ENCODE data around the gene CYB561D1. TPM values are rescaled to one million over a fixed set of nuclear protein-coding genes. Genes with fewer than 3 reads are reported as not detected.

Gene CYB561D1
- total RNA-seq, 1 donor = 10.5 TPM

- no peak overlapping the region for H3K27ac ChIP-seq (ENCODE audit: low read depth, low read length)
- no peaks in the 10 kb centered on the region for H3K36me3 ChIP-seq (ENCODE audit: insufficient read depth, low read length)
- no peak for DNase-seq (ENCODE audit: insufficient read length, low spot score, missing footprints)
- H4K20me1 ChIP-seq (ENCODE audit: insufficient read depth, low read length) = no peaks in the 10 kb centered on the region
- H3K79me2 ChIP-seq (ENCODE audit: insufficient read depth, low read length) = no peaks in the 10 kb centered on the region
- H3K27me3 ChIP-seq (ENCODE audit: insufficient read depth, low read length) = peaks cover 6% of the 10 kb centered on the region
- H3K9me3 ChIP-seq (ENCODE audit: low read depth, low read length) = no peaks in the 10 kb centered on the region
- no peak overlapping the region for H2AFZ ChIP-seq (ENCODE audit: low read length)
- no peak overlapping the region for H3K4me3 ChIP-seq (ENCODE audit: insufficient read depth, low read length)
- TF ChIP-seq, protein P1, sequence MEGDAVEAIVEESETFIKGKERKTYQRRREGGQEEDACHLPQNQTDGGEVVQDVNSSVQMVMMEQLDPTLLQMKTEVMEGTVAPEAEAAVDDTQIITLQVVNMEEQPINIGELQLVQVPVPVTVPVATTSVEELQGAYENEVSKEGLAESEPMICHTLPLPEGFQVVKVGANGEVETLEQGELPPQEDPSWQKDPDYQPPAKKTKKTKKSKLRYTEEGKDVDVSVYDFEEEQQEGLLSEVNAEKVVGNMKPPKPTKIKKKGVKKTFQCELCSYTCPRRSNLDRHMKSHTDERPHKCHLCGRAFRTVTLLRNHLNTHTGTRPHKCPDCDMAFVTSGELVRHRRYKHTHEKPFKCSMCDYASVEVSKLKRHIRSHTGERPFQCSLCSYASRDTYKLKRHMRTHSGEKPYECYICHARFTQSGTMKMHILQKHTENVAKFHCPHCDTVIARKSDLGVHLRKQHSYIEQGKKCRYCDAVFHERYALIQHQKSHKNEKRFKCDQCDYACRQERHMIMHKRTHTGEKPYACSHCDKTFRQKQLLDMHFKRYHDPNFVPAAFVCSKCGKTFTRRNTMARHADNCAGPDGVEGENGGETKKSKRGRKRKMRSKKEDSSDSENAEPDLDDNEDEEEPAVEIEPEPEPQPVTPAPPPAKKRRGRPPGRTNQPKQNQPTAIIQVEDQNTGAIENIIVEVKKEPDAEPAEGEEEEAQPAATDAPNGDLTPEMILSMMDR (IDR thresholded peaks at IDR 0.05; ENCODE audit: extremely low read depth, low read depth, low read length) = no peak
- H3K4me1 ChIP-seq (ENCODE audit: insufficient read depth, low read length) = peaks cover 10% of the 10 kb centered on the region
- no peak overlapping the region for H3K4me2 ChIP-seq (ENCODE audit: insufficient read depth, low read length)
Measured at GRCh38 chr1:109530457-109531087, 36.7 kb downstream of the CYB561D1 start.

DNA sequence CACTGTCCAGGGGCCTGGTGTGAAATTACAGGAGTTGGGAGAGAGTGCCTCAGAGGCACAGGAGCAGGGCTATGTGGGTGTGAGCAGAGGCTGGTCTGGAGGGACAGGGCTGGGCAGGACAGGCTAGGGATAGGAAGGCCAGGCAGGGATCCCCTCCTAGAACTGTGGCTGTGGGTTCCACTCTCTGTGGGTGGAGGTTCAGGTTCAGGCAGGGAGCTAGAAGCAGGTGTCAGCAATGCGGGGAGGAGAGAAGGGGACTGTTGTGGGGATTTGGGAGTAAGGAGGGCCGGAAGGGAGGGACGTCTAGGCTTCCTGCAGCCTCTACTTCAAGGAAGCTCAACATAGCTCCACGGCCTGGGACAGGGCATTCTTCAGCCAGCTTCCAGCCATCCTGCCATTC is 37.5 kb downstream of the CYB561D1 start:
- no peak for DNase-seq (ENCODE audit: insufficient read length, low spot score, missing footprints)
- Histone ChIP-seq H3K4me1 (ENCODE audit: insufficient read depth, low read length) (peaks cover 10% of the 10 kb centered on the region), H3K27ac (ENCODE audit: low read depth, low read length) (no peak overlapping the region), H3K27me3 (ENCODE audit: insufficient read depth, low read length) (peaks cover 6% of the 10 kb centered on the region), H2AFZ (ENCODE audit: low read length) (no peak overlapping the region), H3K9me3 (ENCODE audit: low read depth, low read length) (no peaks in the 10 kb centered on the region), H3K4me3 (ENCODE audit: insufficient read depth, low read length) (no peak overlapping the region), H3K79me2 (ENCODE audit: insufficient read depth, low read length) (no peaks in the 10 kb centered on the region), H3K4me2 (ENCODE audit: insufficient read depth, low read length) (no peak overlapping the region), H3K36me3 (ENCODE audit: insufficient read depth, low read length) (no peaks in the 10 kb centered on the region), H4K20me1 (ENCODE audit: insufficient read depth, low read length) (no peaks in the 10 kb centered on the region)
- TF ChIP-seq, protein P1 (IDR thresholded peaks at IDR 0.05; ENCODE audit: extremely low read depth, low read depth, low read length) = no peak

- H4K20me1 ChIP-seq (ENCODE audit: insufficient read depth, low read length) = no peaks in the 10 kb centered on the region
- no peak overlapping the region for H3K27ac ChIP-seq (ENCODE audit: low read depth, low read length)
- no peaks in the 10 kb centered on the region for H3K9me3 ChIP-seq (ENCODE audit: low read depth, low read length)
- H3K4me3 ChIP-seq (ENCODE audit: insufficient read depth, low read length) = peak overlapping the region; percentile 60
- TF ChIP-seq, protein P1 (IDR thresholded peaks at IDR 0.05; ENCODE audit: extremely low read depth, low read depth, low read length) = no peak
- H3K79me2 ChIP-seq (ENCODE audit: insufficient read depth, low read length) = no peaks in the 10 kb centered on the region
- H3K4me1 ChIP-seq (ENCODE audit: insufficient read depth, low read length) = peaks cover 10% of the 10 kb centered on the region
- H3K4me2 ChIP-seq (ENCODE audit: insufficient read depth, low read length) = peak overlapping the region; percentile 82
- peaks cover 6% of the 10 kb centered on the region for H3K27me3 ChIP-seq (ENCODE audit: insufficient read depth, low read length)
- peak; percentile 25 for DNase-seq (ENCODE audit: insufficient read length, low spot score, missing footprints)
- no peaks in the 10 kb centered on the region for H3K36me3 ChIP-seq (ENCODE audit: insufficient read depth, low read length)
- H2AFZ ChIP-seq (ENCODE audit: low read length) = peak overlapping the region; percentile 91
Measured at GRCh38 chr1:109531826-109532364, 38.0 kb downstream of the CYB561D1 start.

GRCh38 chr1:109532365-109533136 is 38.7 kb downstream of the CYB561D1 start:
- no peaks in the 10 kb centered on the region for H3K79me2 ChIP-seq (ENCODE audit: insufficient read depth, low read length)
- peak overlapping the region; percentile 20 for H3K27ac ChIP-seq (ENCODE audit: low read depth, low read length)
- no peaks in the 10 kb centered on the region for H4K20me1 ChIP-seq (ENCODE audit: insufficient read depth, low read length)
- peak overlapping the region; percentile 60 for H3K4me3 ChIP-seq (ENCODE audit: insufficient read depth, low read length)
- no peaks in the 10 kb centered on the region for H3K36me3 ChIP-seq (ENCODE audit: insufficient read depth, low read length)
- peaks cover 10% of the 10 kb centered on the region for H3K4me1 ChIP-seq (ENCODE audit: insufficient read depth, low read length)
- H2AFZ ChIP-seq (ENCODE audit: low read length) = peak overlapping the region; percentile 91
- TF ChIP-seq, protein P1 (IDR thresholded peaks at IDR 0.05; ENCODE audit: extremely low read depth, low read depth, low read length) = peak; percentile 83
- peak; percentile 92 for DNase-seq (ENCODE audit: insufficient read length, low spot score, missing footprints)
- peak overlapping the region; percentile 82 for H3K4me2 ChIP-seq (ENCODE audit: insufficient read depth, low read length)
- peaks cover 1% of the 10 kb centered on the region for H3K27me3 ChIP-seq (ENCODE audit: insufficient read depth, low read length)
- no peaks in the 10 kb centered on the region for H3K9me3 ChIP-seq (ENCODE audit: low read depth, low read length)

Data from osteoblast (primary cell).